ENCODE data around the gene MRPL43. TPM values are rescaled to one million over a fixed set of nuclear protein-coding genes. Genes with fewer than 3 reads are reported as not detected.
"Not testable (repeated sequence)": the region's sequence is repeated elsewhere in the genome, so short reads cannot be mapped to it uniquely, and the experiment has no call there.

MRPL43 gene
- polyA plus RNA-seq, 1 donor = 83.3 TPM

- peaks cover 74% of the 10 kb centered on the region for H3K36me3 ChIP-seq (ENCODE audit: control insufficient read depth, insufficient read depth, low read length)
Measured at GRCh38 chr10:100982916-100983830, 4.1 kb downstream of the MRPL43 start.

DNA sequence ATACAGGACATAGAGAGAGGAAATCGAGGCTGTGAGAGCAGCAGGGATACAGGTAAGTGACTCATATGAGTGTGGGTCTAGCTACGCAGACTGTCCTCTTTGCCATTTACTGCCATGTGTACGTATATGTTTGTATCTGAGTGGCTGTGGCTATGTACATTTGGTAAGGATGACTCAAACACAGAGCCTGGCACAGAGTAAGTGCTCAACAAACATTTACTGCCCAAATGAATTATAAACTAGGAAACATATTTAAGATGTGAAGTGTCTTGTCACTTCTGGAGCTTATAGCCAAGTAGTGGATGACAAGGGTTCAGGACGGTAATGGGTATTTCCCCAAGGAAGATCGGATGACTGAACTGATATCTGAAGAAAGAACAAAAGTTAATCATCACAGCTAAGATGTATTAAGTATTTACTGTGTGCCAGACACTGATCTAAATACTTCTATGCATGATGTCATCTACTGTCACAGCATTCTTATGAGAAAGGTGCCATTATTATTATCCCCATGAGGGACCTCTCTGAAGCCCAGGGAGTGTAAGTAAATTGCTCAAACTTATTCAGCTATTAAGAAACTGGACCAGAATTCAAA lies 6.0 kb downstream of the MRPL43 start:
- H3K9me3 ChIP-seq (ENCODE audit: control insufficient read depth, low read depth, low read length) = no peaks in the 10 kb centered on the region
- H3K36me3 ChIP-seq (ENCODE audit: control insufficient read depth, insufficient read depth, low read length) = peaks cover 88% of the 10 kb centered on the region
- H3K27ac ChIP-seq (ENCODE audit: low read length) = no peak overlapping the region
- H3K27me3 ChIP-seq (ENCODE audit: control insufficient read depth, insufficient read depth, low read length) = no peaks in the 10 kb centered on the region
- DNase-seq = no peak
- H3K4me3 ChIP-seq (ENCODE audit: low read length) = no peak overlapping the region
- H3K4me1 ChIP-seq (ENCODE audit: control insufficient read depth, insufficient read depth, low read length) = peaks cover 14% of the 10 kb centered on the region
- no CpG with 5 or more reads among the region's 5 CpGs for WGBS (ENCODE audit: insufficient coverage, low lambda C conversion rate)

More at GRCh38 chr10:100982916-100983830, 4.1 kb downstream of the MRPL43 start:
- no peaks in the 10 kb centered on the region for H3K27me3 ChIP-seq (ENCODE audit: control insufficient read depth, insufficient read depth, low read length)
- WGBS (ENCODE audit: insufficient coverage, low lambda C conversion rate) = 100% methylated on average over 1 of the region's 24 CpGs
- no peak overlapping the region for H3K27ac ChIP-seq (ENCODE audit: low read length)
- no peak for DNase-seq
- no peaks in the 10 kb centered on the region for H3K9me3 ChIP-seq (ENCODE audit: control insufficient read depth, low read depth, low read length)
- peaks cover 23% of the 10 kb centered on the region for H3K4me1 ChIP-seq (ENCODE audit: control insufficient read depth, insufficient read depth, low read length)
- no peak overlapping the region for H3K4me3 ChIP-seq (ENCODE audit: low read length)

DNA sequence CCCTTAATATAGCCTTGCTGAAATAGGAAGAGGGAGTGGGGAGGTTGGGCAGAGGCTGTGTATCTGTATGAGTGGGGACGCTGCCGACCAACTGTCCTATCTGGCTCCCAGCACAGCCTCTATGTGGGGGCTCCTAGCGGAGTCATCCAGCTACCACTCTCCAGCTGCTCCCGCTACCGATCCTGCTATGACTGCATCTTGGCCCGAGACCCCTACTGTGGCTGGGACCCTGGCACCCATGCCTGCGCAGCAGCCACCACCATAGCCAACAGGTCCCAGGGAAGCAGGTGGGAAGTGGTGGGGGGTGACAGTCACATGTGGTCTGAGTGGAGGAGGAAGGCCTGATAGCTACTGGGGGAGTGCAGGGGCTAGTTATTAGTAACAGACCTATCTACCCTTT lies 6.6 kb downstream of the MRPL43 start:
- Histone ChIP-seq H3K36me3 (ENCODE audit: control insufficient read depth, insufficient read depth, low read length) (peaks cover 89% of the 10 kb centered on the region), H3K4me3 (ENCODE audit: low read length) (no peak overlapping the region), H3K27me3 (ENCODE audit: control insufficient read depth, insufficient read depth, low read length) (no peaks in the 10 kb centered on the region), H3K4me1 (ENCODE audit: control insufficient read depth, insufficient read depth, low read length) (peaks cover 8% of the 10 kb centered on the region), H3K9me3 (ENCODE audit: control insufficient read depth, low read depth, low read length) (no peaks in the 10 kb centered on the region), H3K27ac (ENCODE audit: low read length) (no peak overlapping the region)
- DNase-seq = no peak
- WGBS (ENCODE audit: insufficient coverage, low lambda C conversion rate) = no CpG with 5 or more reads among the region's 7 CpGs

DNA sequence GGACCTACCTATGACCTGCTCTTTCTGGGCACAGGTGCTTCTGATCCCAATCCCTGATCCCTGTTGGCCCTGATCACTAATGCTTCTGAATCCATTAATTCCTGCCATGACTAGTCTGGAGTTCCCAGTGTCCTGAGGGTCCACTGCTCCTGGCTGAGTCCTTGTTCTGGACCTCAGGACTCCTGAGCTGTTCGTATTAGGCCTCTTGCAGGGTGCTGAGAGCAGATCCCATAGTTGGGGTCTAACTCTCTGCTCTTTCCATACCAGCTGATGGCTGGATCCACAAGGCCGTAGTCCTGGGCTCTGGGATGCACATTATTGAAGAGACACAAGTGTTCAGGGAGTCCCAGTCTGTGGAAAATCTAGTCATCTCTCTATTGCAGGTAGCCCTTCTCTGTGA lies 7.0 kb downstream of the MRPL43 start:
- Histone ChIP-seq H3K36me3 (ENCODE audit: control insufficient read depth, insufficient read depth, low read length) (peaks cover 90% of the 10 kb centered on the region), H3K9me3 (ENCODE audit: control insufficient read depth, low read depth, low read length) (no peaks in the 10 kb centered on the region), H3K27me3 (ENCODE audit: control insufficient read depth, insufficient read depth, low read length) (no peaks in the 10 kb centered on the region), H3K4me1 (ENCODE audit: control insufficient read depth, insufficient read depth, low read length) (peaks cover 4% of the 10 kb centered on the region), H3K4me3 (ENCODE audit: low read length) (no peak overlapping the region), H3K27ac (ENCODE audit: low read length) (no peak overlapping the region)
- no CpG with 5 or more reads among the region's 2 CpGs for WGBS (ENCODE audit: insufficient coverage, low lambda C conversion rate)
- DNase-seq = no peak

DNA sequence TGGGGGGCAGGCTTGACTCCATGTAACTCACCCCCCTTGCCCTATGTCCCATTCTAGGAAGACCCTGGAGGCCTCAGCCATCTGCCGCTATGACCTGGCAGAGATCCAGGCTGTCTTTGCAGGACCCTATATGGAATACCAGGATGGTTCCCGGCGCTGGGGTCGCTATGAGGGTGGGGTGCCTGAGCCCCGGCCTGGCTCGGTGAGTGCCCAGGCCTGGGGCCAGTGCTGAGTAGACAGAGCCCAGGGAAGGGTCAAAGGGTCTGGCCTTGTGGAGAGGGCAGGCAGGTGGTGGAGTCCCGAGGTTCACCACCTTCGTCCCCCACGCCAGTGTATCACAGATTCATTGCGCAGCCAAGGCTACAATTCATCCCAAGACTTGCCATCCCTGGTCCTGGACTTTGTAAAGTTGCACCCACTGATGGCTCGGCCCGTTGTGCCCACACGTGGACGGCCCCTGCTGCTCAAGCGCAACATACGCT lies 7.5 kb downstream of the MRPL43 start:
- Histone ChIP-seq H3K27me3 (ENCODE audit: control insufficient read depth, insufficient read depth, low read length) (no peaks in the 10 kb centered on the region), H3K36me3 (ENCODE audit: control insufficient read depth, insufficient read depth, low read length) (peaks cover 90% of the 10 kb centered on the region), H3K9me3 (ENCODE audit: control insufficient read depth, low read depth, low read length) (no peaks in the 10 kb centered on the region), H3K4me3 (ENCODE audit: low read length) (no peak overlapping the region), H3K27ac (ENCODE audit: low read length) (no peak overlapping the region), H3K4me1 (ENCODE audit: control insufficient read depth, insufficient read depth, low read length) (no peaks in the 10 kb centered on the region)
- DNase-seq = no peak
- no CpG with 5 or more reads among the region's 16 CpGs for WGBS (ENCODE audit: insufficient coverage, low lambda C conversion rate)

GRCh38 chr10:100978901-100979195 lies 8.4 kb downstream of the MRPL43 start:
- Histone ChIP-seq H3K27me3 (ENCODE audit: control insufficient read depth, insufficient read depth, low read length) (no peaks in the 10 kb centered on the region), H3K4me1 (ENCODE audit: control insufficient read depth, insufficient read depth, low read length) (no peaks in the 10 kb centered on the region), H3K27ac (ENCODE audit: low read length) (no peak overlapping the region), H3K9me3 (ENCODE audit: control insufficient read depth, low read depth, low read length) (no peaks in the 10 kb centered on the region), H3K4me3 (ENCODE audit: low read length) (no peak overlapping the region), H3K36me3 (ENCODE audit: control insufficient read depth, insufficient read depth, low read length) (peaks cover 88% of the 10 kb centered on the region)
- no CpG with 5 or more reads among the region's 10 CpGs for WGBS (ENCODE audit: insufficient coverage, low lambda C conversion rate)
- DNase-seq = no peak

DNA sequence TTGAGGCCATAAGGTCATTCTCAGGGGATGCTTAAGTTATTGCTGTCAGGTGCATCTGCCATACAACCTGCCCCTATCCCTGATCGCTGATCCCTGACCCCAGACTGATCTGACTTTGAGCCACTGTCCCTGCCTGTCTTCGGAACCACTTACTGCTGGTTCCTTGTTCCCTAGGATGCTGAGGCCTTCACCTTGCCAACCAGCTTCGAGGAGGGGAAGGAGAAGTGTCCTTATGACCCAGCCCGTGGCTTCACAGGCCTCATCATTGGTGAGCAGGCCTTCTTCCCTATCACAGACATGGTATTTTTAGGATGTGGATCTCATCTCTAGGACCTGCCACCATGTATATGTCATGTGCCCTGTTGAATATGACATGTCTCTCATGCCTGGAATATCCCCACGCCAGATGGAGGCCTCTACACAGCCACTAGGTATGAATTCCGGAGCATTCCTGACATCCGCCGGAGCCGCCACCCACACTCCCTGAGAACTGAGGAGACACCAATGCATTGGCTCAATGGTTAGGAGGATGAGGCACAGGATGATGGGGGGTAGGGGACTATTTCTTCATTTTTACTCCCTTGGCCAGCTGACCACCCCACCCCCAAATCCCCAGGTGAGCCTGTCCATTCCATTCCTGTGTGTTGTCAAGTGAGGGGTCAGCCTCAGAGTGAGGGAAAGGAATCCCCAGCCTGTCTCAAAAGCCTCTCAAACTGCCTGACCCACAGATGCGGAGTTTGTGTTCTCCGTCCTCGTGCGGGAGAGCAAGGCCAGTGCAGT lies 9.0 kb downstream of the MRPL43 start:
- Histone ChIP-seq H3K27ac (ENCODE audit: low read length) (no peak overlapping the region), H3K27me3 (ENCODE audit: control insufficient read depth, insufficient read depth, low read length) (no peaks in the 10 kb centered on the region), H3K36me3 (ENCODE audit: control insufficient read depth, insufficient read depth, low read length) (peaks cover 90% of the 10 kb centered on the region), H3K4me1 (ENCODE audit: control insufficient read depth, insufficient read depth, low read length) (no peaks in the 10 kb centered on the region), H3K4me3 (ENCODE audit: low read length) (no peak overlapping the region), H3K9me3 (ENCODE audit: control insufficient read depth, low read depth, low read length) (no peaks in the 10 kb centered on the region)
- no CpG with 5 or more reads among the region's 13 CpGs for WGBS (ENCODE audit: insufficient coverage, low lambda C conversion rate)
- DNase-seq = no peak

DNA sequence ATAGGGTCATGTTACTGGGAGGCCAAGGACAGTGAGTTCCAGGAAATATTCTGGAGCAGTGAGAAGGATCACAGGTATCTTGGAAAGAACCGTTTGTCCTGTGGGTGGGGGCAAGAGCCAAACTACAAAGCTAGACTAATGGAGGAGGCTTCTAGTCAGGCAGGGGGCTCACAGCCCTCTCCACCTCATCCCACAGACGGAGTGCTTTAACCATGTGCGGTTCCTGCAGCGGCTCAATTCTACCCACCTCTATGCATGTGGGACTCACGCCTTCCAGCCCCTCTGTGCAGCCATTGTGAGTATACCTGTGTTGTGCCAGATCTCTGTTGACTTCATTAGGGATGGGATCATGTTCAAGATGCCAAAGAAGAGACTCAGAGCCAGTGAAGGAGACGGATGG lies 9.9 kb downstream of the MRPL43 start:
- Histone ChIP-seq H3K27me3 (ENCODE audit: control insufficient read depth, insufficient read depth, low read length) (no peaks in the 10 kb centered on the region), H3K4me3 (ENCODE audit: low read length) (no peak overlapping the region), H3K4me1 (ENCODE audit: control insufficient read depth, insufficient read depth, low read length) (peaks cover 7% of the 10 kb centered on the region), H3K9me3 (ENCODE audit: control insufficient read depth, low read depth, low read length) (no peaks in the 10 kb centered on the region), H3K36me3 (ENCODE audit: control insufficient read depth, insufficient read depth, low read length) (peaks cover 88% of the 10 kb centered on the region), H3K27ac (ENCODE audit: low read length) (no peak overlapping the region)
- no CpG with 5 or more reads among the region's 6 CpGs for WGBS (ENCODE audit: insufficient coverage, low lambda C conversion rate)
- DNase-seq = no peak

DNA sequence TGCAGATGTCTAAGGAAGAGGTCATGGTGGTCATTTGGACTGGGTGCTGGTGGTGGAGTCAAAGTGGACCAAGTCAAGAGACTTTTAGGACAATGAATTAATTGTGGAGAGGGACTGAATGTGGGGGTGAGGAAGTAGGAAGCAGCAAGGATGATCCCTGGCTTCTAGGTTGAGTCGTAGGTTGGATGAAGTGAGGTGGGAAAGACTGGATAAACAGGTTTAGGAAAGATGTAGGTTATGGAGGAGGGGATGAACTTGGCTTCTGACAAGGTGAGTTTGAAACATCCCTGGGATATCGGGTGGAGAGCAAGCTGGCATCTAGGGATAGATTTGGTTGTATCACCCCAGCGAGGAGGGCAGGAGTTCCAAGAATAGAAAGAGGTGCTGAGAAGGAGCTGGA lies 10.4 kb downstream of the MRPL43 start:
- H3K27me3 ChIP-seq (ENCODE audit: control insufficient read depth, insufficient read depth, low read length) = no peaks in the 10 kb centered on the region
- no peak overlapping the region for H3K27ac ChIP-seq (ENCODE audit: low read length)
- H3K9me3 ChIP-seq (ENCODE audit: control insufficient read depth, low read depth, low read length) = no peaks in the 10 kb centered on the region
- H3K36me3 ChIP-seq (ENCODE audit: control insufficient read depth, insufficient read depth, low read length) = peaks cover 83% of the 10 kb centered on the region
- H3K4me1 ChIP-seq (ENCODE audit: control insufficient read depth, insufficient read depth, low read length) = peaks cover 12% of the 10 kb centered on the region
- DNase-seq = no peak
- no CpG with 5 or more reads among the region's 3 CpGs for WGBS (ENCODE audit: insufficient coverage, low lambda C conversion rate)
- no peak overlapping the region for H3K4me3 ChIP-seq (ENCODE audit: low read length)

- not testable (repeated sequence) for H3K27me3 ChIP-seq (ENCODE audit: control insufficient read depth, insufficient read depth, low read length); H3K4me3 ChIP-seq (ENCODE audit: low read length); H3K27ac ChIP-seq (ENCODE audit: low read length); DNase-seq; H3K9me3 ChIP-seq (ENCODE audit: control insufficient read depth, low read depth, low read length)
- WGBS (ENCODE audit: insufficient coverage, low lambda C conversion rate) = no CpG with 5 or more reads among the region's 8 CpGs
- Histone ChIP-seq H3K36me3 (ENCODE audit: control insufficient read depth, insufficient read depth, low read length) (peaks cover 69% of the 10 kb centered on the region), H3K4me1 (ENCODE audit: control insufficient read depth, insufficient read depth, low read length) (peaks cover 18% of the 10 kb centered on the region)
Measured at GRCh38 chr10:100975397-100975796, 11.9 kb downstream of the MRPL43 start.

Data from large intestine (tissue), 3 donors.